ENCODE measurements around the gene ZNF490. TPM values are rescaled to one million over a fixed set of nuclear protein-coding genes. Genes with fewer than 3 reads are reported as not detected.

ZNF490 gene
- total RNA-seq, 1 donor from 2014 or later: 9.2 TPM

- TF ChIP-seq, protein P1, sequence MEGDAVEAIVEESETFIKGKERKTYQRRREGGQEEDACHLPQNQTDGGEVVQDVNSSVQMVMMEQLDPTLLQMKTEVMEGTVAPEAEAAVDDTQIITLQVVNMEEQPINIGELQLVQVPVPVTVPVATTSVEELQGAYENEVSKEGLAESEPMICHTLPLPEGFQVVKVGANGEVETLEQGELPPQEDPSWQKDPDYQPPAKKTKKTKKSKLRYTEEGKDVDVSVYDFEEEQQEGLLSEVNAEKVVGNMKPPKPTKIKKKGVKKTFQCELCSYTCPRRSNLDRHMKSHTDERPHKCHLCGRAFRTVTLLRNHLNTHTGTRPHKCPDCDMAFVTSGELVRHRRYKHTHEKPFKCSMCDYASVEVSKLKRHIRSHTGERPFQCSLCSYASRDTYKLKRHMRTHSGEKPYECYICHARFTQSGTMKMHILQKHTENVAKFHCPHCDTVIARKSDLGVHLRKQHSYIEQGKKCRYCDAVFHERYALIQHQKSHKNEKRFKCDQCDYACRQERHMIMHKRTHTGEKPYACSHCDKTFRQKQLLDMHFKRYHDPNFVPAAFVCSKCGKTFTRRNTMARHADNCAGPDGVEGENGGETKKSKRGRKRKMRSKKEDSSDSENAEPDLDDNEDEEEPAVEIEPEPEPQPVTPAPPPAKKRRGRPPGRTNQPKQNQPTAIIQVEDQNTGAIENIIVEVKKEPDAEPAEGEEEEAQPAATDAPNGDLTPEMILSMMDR (IDR thresholded peaks at IDR 0.05): no peak
- Mint-ChIP-seq H3K4me3 (ENCODE audit: unreplicated experiment) (no peak overlapping the region), H3K27me3 (ENCODE audit: unreplicated experiment) (no peaks in the 10 kb centered on the region), H3K36me3 (ENCODE audit: unreplicated experiment) (peaks cover 31% of the 10 kb centered on the region), H3K4me1 (ENCODE audit: unreplicated experiment) (peaks cover 15% of the 10 kb centered on the region), H3K27ac (ENCODE audit: unreplicated experiment) (no peak overlapping the region), H3K9me3 (ENCODE audit: unreplicated experiment) (no peaks in the 10 kb centered on the region)
- no peak for DNase-seq (ENCODE audit: extremely low spot score, unreplicated experiment)
These were observed 7.0 kb upstream of the ZNF490 start for GRCh38 chr19:12617646-12618045.

DNA sequence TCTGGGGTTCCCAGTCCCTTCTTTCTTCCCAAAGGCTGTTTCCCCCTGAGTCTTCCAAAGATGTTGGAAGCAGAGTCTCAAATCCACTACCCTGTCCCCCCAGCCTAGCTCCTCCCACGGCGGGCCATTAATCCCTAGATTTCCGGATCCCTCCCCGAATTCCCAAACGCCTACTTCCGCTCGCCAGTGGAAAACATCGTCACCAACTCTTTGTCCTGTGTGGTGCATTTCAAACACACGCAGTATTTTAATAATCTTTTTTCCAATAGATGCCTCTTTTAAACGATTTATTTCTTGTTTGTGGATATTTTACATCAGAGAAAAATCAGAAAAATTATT is 717 bp upstream of the ZNF490 start:
- Mint-ChIP-seq H3K4me3 (ENCODE audit: unreplicated experiment) (peak overlapping the region; percentile 99), H3K9me3 (ENCODE audit: unreplicated experiment) (no peaks in the 10 kb centered on the region), H3K27me3 (ENCODE audit: unreplicated experiment) (no peaks in the 10 kb centered on the region), H3K4me1 (ENCODE audit: unreplicated experiment) (peaks cover 25% of the 10 kb centered on the region), H3K27ac (ENCODE audit: unreplicated experiment) (peak overlapping the region; percentile 100), H3K36me3 (ENCODE audit: unreplicated experiment) (peaks cover 19% of the 10 kb centered on the region)
- DNase-seq (ENCODE audit: extremely low spot score, unreplicated experiment): peak; percentile 87
- TF ChIP-seq, protein P1 (IDR thresholded peaks at IDR 0.05): no peak

GRCh38 chr19:12607631-12608030 is 3.0 kb downstream of the ZNF490 start:
- no peak overlapping the region for H3K4me3 Mint-ChIP-seq (ENCODE audit: unreplicated experiment)

GRCh38 chr19:12606796-12607195 is 3.8 kb downstream of the ZNF490 start:
- no peaks in the 10 kb centered on the region for H3K27me3 Mint-ChIP-seq (ENCODE audit: unreplicated experiment)
- no peak for DNase-seq (ENCODE audit: extremely low spot score, unreplicated experiment)
- no peaks in the 10 kb centered on the region for H3K9me3 Mint-ChIP-seq (ENCODE audit: unreplicated experiment)
- no peak overlapping the region for H3K4me3 Mint-ChIP-seq (ENCODE audit: unreplicated experiment)
- H3K27ac Mint-ChIP-seq (ENCODE audit: unreplicated experiment): no peak overlapping the region
- peaks cover 10% of the 10 kb centered on the region for H3K36me3 Mint-ChIP-seq (ENCODE audit: unreplicated experiment)
- TF ChIP-seq, protein P1 (IDR thresholded peaks at IDR 0.05): no peak
- H3K4me1 Mint-ChIP-seq (ENCODE audit: unreplicated experiment): peaks cover 11% of the 10 kb centered on the region

More at GRCh38 chr19:12607631-12608030, 3.0 kb downstream of the ZNF490 start:
- TF ChIP-seq, protein P1 (IDR thresholded peaks at IDR 0.05): no peak
- peak; percentile 23 for DNase-seq (ENCODE audit: extremely low spot score, unreplicated experiment)
- H3K27ac Mint-ChIP-seq (ENCODE audit: unreplicated experiment): no peak overlapping the region
- H3K9me3 Mint-ChIP-seq (ENCODE audit: unreplicated experiment): no peaks in the 10 kb centered on the region
- H3K36me3 Mint-ChIP-seq (ENCODE audit: unreplicated experiment): peaks cover 9% of the 10 kb centered on the region
- peaks cover 14% of the 10 kb centered on the region for H3K4me1 Mint-ChIP-seq (ENCODE audit: unreplicated experiment)
- no peaks in the 10 kb centered on the region for H3K27me3 Mint-ChIP-seq (ENCODE audit: unreplicated experiment)

- Mint-ChIP-seq H3K27me3 (ENCODE audit: unreplicated experiment) (no peaks in the 10 kb centered on the region), H3K9me3 (ENCODE audit: unreplicated experiment) (no peaks in the 10 kb centered on the region), H3K36me3 (ENCODE audit: unreplicated experiment) (peaks cover 14% of the 10 kb centered on the region), H3K4me3 (ENCODE audit: unreplicated experiment) (no peak overlapping the region), H3K27ac (ENCODE audit: unreplicated experiment) (no peak overlapping the region), H3K4me1 (ENCODE audit: unreplicated experiment) (no peaks in the 10 kb centered on the region)
- no peak for DNase-seq (ENCODE audit: extremely low spot score, unreplicated experiment)
- TF ChIP-seq, protein P1 (IDR thresholded peaks at IDR 0.05): no peak
These were observed 6.9 kb downstream of the ZNF490 start for GRCh38 chr19:12603714-12604113.
